HL-60 (cell line): ENCODE measurements around the gene CRABP1.

Experiments
- DNase-seq, 2 experiments: peaks; one replicate each; pipeline ENCODE4 v3.0.0-alpha.2; 2010 to 2020; ENCODE audit warnings: low read depth in 1 of 2, low spot score in 1 of 2
- H3K27ac ChIP-seq: fragments of 250-450 bp; sonication (Bioruptor Pico); replicated peaks from 2 replicates; pipeline ENCODE4 v1.5.1; 2020; ENCODE audit warnings: mild to moderate bottlenecking, moderate library complexity
- H3K27me3 ChIP-seq: fragments of 250-450 bp; sonication (Bioruptor Pico); 2 replicates; pipeline ENCODE4 v1.5.1; 2021; ENCODE audit warnings: mild to moderate bottlenecking, moderate library complexity; ENCODE audit not compliant: insufficient read depth, poor library complexity, severe bottlenecking
- H3K4me3 ChIP-seq: replicated peaks from 2 replicates; pipeline ENCODE4 v1.5.1; 2011; ENCODE audit warnings: mild to moderate bottlenecking, control low read depth, low read length; ENCODE audit not compliant: insufficient read depth
- GABPA ChIP-seq: IDR thresholded peaks from 2 replicates; pipeline ENCODE4 v1.6.1; 2012; ENCODE audit warnings: low read depth
- POLR2AphosphoS5 ChIP-seq: IDR thresholded peaks from 2 replicates; pipeline ENCODE4 v1.6.1; 2012; ENCODE audit warnings: low read depth
- SPI1 ChIP-seq: IDR thresholded peaks from 2 replicates; pipeline ENCODE4 v1.6.1; 2012; ENCODE audit warnings: low read depth, mild to moderate bottlenecking, borderline replicate concordance
- TF ChIP-seq, protein P1 (sequence below): IDR thresholded peaks from one replicate; pipeline ENCODE4 v1.5.1; 2011; ENCODE audit warnings: low read length, control low read depth, inconsistent platforms; ENCODE audit not compliant: insufficient read depth
- TF ChIP-seq, protein P2 (sequence below): IDR thresholded peaks from 2 replicates; pipeline ENCODE4 v1.6.1; 2012; ENCODE audit warnings: low read depth; ENCODE audit not compliant: insufficient replicate concordance

CRABP1 gene

DNA sequence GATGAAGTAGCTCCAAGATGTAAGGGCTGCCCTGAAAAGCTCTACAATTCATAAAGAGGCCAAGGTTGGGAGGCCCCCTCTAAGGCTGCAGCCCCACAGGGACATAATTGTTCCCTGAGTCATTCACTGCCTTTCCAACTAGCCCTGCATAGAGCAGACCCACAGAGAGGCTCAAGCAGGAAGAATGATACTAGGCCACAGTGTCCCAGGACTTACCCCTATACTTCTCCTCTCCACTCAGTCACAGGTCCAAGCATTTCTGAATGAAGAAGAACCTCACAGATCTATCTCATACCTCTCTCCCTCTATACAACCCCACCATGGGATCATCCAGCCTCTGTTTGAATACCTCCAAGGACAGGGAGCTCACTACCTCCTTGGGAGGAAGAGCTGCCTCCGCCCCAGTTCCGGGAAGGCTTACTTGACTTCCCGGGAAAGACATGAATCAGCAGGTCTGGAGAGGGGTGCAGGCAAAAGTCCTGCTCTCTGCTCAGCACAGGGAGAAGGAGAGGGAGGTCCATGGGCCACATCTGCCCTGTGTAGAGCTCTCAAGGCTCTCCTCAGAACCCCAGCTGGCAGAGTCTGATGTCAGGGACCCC, 33.9 kb upstream of the CRABP1 start:
- Histone ChIP-seq H3K27ac (no peak overlapping the region), H3K27me3 (no peaks in the 10 kb centered on the region), H3K4me3 (no peak overlapping the region)
- no peak for TF ChIP-seq GABPA
- TF ChIP-seq, protein P1, sequence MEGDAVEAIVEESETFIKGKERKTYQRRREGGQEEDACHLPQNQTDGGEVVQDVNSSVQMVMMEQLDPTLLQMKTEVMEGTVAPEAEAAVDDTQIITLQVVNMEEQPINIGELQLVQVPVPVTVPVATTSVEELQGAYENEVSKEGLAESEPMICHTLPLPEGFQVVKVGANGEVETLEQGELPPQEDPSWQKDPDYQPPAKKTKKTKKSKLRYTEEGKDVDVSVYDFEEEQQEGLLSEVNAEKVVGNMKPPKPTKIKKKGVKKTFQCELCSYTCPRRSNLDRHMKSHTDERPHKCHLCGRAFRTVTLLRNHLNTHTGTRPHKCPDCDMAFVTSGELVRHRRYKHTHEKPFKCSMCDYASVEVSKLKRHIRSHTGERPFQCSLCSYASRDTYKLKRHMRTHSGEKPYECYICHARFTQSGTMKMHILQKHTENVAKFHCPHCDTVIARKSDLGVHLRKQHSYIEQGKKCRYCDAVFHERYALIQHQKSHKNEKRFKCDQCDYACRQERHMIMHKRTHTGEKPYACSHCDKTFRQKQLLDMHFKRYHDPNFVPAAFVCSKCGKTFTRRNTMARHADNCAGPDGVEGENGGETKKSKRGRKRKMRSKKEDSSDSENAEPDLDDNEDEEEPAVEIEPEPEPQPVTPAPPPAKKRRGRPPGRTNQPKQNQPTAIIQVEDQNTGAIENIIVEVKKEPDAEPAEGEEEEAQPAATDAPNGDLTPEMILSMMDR, result no peak
- no peak for DNase-seq

DNA sequence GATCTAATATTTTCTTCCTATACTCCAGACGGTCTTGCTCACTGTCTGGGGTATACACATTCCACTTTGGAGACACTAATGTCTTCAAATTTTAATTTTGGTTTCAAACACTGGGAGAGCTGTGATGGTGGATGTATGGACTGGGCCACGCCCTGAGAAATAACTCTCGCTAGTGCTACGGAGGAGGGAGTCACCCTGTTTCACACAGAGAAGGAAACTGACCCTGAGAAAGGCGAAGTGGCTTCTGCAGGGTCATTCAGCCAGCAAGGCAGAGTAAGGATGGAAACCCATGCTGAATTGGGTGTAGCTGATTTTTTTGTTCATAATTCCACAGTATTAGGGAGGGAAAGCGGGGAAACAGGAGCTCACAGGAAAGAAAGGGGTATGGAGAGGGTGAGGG, 32.2 kb upstream of the CRABP1 start:
- TF ChIP-seq POLR2AphosphoS5 (no peak), GABPA (no peak), SPI1 (no peak)
- TF ChIP-seq, protein P1, result no peak
- TF ChIP-seq, protein P2, sequence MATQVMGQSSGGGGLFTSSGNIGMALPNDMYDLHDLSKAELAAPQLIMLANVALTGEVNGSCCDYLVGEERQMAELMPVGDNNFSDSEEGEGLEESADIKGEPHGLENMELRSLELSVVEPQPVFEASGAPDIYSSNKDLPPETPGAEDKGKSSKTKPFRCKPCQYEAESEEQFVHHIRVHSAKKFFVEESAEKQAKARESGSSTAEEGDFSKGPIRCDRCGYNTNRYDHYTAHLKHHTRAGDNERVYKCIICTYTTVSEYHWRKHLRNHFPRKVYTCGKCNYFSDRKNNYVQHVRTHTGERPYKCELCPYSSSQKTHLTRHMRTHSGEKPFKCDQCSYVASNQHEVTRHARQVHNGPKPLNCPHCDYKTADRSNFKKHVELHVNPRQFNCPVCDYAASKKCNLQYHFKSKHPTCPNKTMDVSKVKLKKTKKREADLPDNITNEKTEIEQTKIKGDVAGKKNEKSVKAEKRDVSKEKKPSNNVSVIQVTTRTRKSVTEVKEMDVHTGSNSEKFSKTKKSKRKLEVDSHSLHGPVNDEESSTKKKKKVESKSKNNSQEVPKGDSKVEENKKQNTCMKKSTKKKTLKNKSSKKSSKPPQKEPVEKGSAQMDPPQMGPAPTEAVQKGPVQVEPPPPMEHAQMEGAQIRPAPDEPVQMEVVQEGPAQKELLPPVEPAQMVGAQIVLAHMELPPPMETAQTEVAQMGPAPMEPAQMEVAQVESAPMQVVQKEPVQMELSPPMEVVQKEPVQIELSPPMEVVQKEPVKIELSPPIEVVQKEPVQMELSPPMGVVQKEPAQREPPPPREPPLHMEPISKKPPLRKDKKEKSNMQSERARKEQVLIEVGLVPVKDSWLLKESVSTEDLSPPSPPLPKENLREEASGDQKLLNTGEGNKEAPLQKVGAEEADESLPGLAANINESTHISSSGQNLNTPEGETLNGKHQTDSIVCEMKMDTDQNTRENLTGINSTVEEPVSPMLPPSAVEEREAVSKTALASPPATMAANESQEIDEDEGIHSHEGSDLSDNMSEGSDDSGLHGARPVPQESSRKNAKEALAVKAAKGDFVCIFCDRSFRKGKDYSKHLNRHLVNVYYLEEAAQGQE, result no peak
- Histone ChIP-seq H3K4me3 (no peak overlapping the region), H3K27me3 (no peaks in the 10 kb centered on the region), H3K27ac (no peak overlapping the region)
- no peak for DNase-seq

DNA sequence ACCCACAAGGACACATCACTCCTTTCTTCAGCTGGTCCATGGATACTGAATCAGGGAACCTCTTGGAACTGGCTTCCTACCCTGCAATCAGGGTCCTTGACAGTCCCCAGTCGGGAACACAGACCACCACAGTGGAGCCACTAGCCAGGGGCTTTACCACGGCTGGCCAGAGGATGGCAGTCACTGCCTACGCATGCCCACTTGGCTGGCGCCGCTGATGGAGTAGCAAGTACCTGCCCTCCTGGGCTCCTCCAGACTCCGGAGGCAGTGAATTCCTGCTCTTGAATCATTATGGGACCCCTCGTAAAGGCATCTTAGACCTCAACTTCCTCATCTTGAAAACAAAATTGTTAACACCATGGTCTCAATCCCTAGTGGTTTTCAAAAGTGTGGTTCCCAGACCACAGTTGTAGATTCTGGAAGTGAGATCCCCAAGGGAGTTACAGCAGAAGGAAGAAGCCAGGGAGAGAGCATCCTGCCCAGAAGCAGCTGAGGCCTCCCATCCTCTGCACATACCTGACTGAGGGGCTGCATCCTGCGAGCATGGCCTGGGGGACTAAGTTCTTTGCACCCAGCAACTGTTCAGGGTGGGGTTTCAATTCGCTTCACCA, 31.6 kb upstream of the CRABP1 start:
- no peak overlapping the region for H3K4me3 ChIP-seq
- no peaks in the 10 kb centered on the region for H3K27me3 ChIP-seq
- TF ChIP-seq, protein P1, result peak; percentile 93
- TF ChIP-seq, protein P2, result no peak
- DNase-seq, result peak; percentile 32 to 72
- no peak overlapping the region for H3K27ac ChIP-seq

DNA sequence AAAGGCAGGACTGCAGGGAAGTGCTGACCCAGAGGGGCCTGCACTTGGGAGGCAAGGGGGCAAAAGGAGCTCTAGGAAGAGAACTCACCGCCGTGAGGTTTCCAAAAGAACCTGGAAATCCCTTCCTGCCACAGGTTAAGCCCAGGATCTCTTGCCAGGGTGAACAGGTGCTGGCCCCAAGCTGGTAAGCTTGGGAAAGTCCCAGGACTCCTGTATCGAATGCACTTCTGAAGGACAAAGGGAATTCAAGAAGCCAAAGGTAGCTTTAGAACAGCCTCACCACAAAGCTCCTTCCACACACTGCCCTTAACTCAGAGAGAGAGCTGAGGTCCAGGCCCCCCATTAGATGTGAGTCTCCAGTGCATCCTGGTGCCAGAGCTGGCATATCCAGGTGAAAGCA, 28.9 kb upstream of the CRABP1 start:
- Histone ChIP-seq H3K27me3 (no peaks in the 10 kb centered on the region), H3K27ac (no peak overlapping the region), H3K4me3 (no peak overlapping the region)
- no peak for TF ChIP-seq SPI1
- TF ChIP-seq POLR2AphosphoS5, result no peak
- TF ChIP-seq, protein P1, result no peak
- TF ChIP-seq, protein P2, result no peak
- no peak for TF ChIP-seq GABPA
- DNase-seq, result no peak
